Measurements from ENCODE around the gene PDCD2. TPM values are rescaled to one million over a fixed set of nuclear protein-coding genes. Genes with fewer than 3 reads are reported as not detected.
"Not testable (repeated sequence)": the region's sequence is repeated elsewhere in the genome, so short reads cannot be mapped to it uniquely, and the experiment has no call there.

Gene PDCD2
- total RNA-seq, 2 experiments from 2014 or later, result 147 to 152 TPM

- CTCF ChIA-PET, result interaction anchor here (0.6 to 3.1 kb wide), 2 partner anchors 21 to 30 kb away, joined by 3 to 11 read pairs; partner anchors contain the start of gene PDCD2
Observed at GRCh38 chr6:170554013-170554795, 30.2 kb downstream of the PDCD2 start, which contains the start of gene TBP. Gene TBP (plus strand): TSS chr6:170554369. CDS start chr6:170557030, 2,661 bp downstream.

GRCh38 chr6:170553534-170554012 is 30.9 kb downstream of the PDCD2 start:
- ChIA-PET CTCF (interaction anchor here (1.0 to 3.1 kb wide), 2 partner anchors 14 to 31 kb away, joined by 3 to 11 read pairs; partner anchors contain the start of gene PDCD2), POLR2A (interaction anchor here (1.3 to 1.7 kb wide), 2 partner anchors 30 to 802 kb away, joined by 5 to 11 read pairs; partner anchors contain the start of genes DYNLT2, ERMARD and PDCD2)

More at GRCh38 chr6:170554013-170554795, 30.2 kb downstream of the PDCD2 start, which contains the start of gene TBP:
- POLR2A ChIA-PET, result interaction anchor here (1.3 to 1.7 kb wide), 2 partner anchors 30 to 803 kb away, joined by 5 to 11 read pairs; partner anchors contain the start of genes DYNLT2, ERMARD and PDCD2

DNA sequence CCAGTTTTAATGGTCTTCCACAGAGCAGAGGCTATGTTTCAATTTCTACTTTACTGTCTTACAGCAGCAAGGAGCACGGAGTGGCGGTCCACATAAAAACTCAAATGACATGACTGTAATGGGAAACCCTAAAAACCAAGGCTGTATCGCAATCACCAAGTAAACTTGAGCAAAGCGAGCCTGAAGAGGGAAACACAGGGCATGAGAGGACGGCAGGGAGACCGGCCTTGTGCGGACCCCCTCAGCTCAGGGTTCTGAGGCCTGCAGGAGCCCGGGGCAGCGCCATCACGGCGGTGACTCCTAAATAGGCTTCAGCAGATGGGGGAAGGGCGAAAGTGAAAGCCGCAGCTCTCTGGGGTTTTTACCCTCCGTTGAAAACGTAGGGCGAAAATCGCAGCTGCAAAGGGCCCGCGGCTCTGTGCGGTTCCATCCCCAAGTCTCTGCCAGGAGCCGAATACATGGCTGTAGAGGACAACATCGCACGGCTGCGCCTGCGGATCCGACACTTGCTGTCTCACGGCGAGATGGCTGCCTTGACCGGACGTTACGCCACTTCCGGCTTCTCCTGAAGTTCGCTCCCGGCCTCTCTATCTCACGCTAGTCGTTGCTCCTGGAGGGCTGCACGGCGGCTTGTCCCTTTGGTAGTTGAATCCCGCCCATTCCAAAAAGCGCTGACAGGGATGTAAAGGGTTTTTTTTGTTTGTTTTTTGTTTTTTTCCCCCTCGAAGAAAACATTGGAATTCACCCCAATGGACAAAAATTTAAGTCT is 31.5 kb downstream of the PDCD2 start, which contains the start of gene PSMB1:
Gene PSMB1 (minus strand): TSS at position 543 of the 769 bp plus-strand sequence. CDS start 65 bp downstream, at position 478.
- CTCF ChIA-PET, result interaction anchor here (1.0 to 3.1 kb wide), 3 partner anchors 14 to 31 kb away, joined by 3 to 11 read pairs (median 4); partner anchors contain the start of gene PDCD2
- POLR2A ChIA-PET, result interaction anchor here (0.9 to 1.7 kb wide), 3 partner anchors 17 to 31 kb away, joined by 3 to 11 read pairs (median 3); partner anchors contain the start of gene PDCD2

- CTCF ChIA-PET, result no interaction called here
- POLR2A ChIA-PET, result interaction anchor here (0.6 kb wide), 1 partner anchor 37 kb away, joined by 3 read pairs; no protein-coding TSS in a partner anchor
Observed at GRCh38 chr6:170545405-170545804, 39.0 kb downstream of the PDCD2 start.

GRCh38 chr6:170542031-170542719 is 42.3 kb downstream of the PDCD2 start:
- ChIA-PET CTCF (no interaction called here), POLR2A (no interaction called here)

GRCh38 chr6:170537329-170537728 is 47.1 kb downstream of the PDCD2 start:
- ChIA-PET POLR2A (no interaction called here), CTCF (interaction anchor here (1.1 kb wide), 1 partner anchor 20 kb away, joined by 3 read pairs; no protein-coding TSS in a partner anchor)

- POLR2A ChIA-PET, result interaction anchor here (1.2 kb wide), 1 partner anchor 16 kb away, joined by 3 read pairs; no protein-coding TSS in a partner anchor
- CTCF ChIA-PET, result no interaction called here
Observed at GRCh38 chr6:170536671-170537070, 47.8 kb downstream of the PDCD2 start.

- POLR2A ChIA-PET, result no interaction called here
- CTCF ChIA-PET, result no interaction called here
Observed at GRCh38 chr6:170535004-170535403, 49.4 kb downstream of the PDCD2 start.

GRCh38 chr6:170533792-170534191 is 50.6 kb downstream of the PDCD2 start:
- CTCF ChIA-PET, result no interaction called here
- POLR2A ChIA-PET, result no interaction called here

GRCh38 chr6:170532867-170533488 is 51.5 kb downstream of the PDCD2 start:
- ChIA-PET POLR2A (interaction anchor here (0.9 kb wide), 1 partner anchor 19 kb away, joined by 3 read pairs; no protein-coding TSS in a partner anchor), CTCF (no interaction called here)

DNA sequence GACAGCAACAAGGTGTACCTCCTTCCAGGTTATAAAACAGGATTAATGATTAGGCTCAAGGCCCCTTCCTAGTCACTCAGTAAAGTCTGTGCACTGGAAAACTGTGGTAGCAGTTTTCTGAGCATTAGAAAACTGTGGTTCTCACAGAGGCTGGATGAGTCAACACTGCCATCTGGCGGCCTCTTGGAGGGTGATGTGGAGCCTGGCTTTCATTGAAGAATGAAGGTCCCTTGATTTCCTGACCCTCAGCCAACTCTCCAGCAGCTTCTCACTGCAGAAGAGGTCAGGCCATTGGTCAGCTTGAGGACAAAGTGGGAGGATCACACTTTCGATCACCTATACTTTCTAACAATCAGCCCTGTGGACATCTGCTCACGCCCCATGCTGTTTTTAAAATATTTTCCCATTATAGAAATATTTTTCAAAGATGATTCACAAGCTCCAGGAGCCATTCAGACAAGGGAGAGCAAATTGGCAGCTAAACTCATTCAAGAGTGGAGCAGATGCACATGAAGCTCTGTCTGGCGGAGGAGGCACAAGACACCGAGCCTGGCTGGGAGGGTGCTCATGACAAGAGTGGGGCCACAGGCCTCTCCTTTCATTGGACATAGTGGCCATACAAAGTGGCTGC is 54.5 kb downstream of the PDCD2 start:
- ChIA-PET POLR2A (no interaction called here), CTCF (interaction anchor here (0.9 to 1.5 kb wide), 5 partner anchors 18 to 740 kb away, joined by 3 to 4 read pairs (median 4); no protein-coding TSS in a partner anchor)

GRCh38 chr6:170527995-170528394 is 56.4 kb downstream of the PDCD2 start:
- CTCF ChIA-PET, result interaction anchor here (1.4 kb wide), 1 partner anchor 696 kb away, joined by 3 read pairs; no protein-coding TSS in a partner anchor
- POLR2A ChIA-PET, result not testable (repeated sequence)

DNA sequence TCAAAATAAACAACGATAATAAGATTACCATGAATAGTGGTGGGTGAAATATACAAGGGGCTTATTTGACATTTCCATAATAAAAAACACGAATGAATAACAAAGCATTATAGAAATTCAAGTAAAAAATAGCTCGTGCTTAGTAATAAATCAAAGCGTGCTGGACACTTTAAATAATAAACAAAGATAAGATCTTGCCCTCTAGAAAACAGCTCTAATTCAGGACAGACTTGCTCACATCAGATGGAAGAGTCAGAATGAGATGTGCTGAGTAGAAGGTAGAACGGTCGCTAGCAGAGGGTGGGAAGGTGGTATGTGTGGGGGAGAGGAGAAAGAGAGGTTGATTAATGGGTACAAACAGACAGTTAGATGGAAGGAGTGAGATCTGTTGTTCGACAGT is 58.6 kb downstream of the PDCD2 start:
- POLR2A ChIA-PET, result no interaction called here
- CTCF ChIA-PET, result interaction anchor here (1.3 kb wide), 1 partner anchor 8 kb away, joined by 6 read pairs; no protein-coding TSS in a partner anchor

Other genes starting within 250 kb of the PDCD2 start
- gene PSMB1, start 31.3 kb downstream of the PDCD2 start, total RNA-seq, result 100 to 1,000 TPM; 286 to 293 TPM
- gene TBP, start 30.3 kb downstream of the PDCD2 start, total RNA-seq, result 10 to 100 TPM; 29.5 to 31.7 TPM